GM12875 (cell line): ENCODE results near the gene STIM1.

Experiments used
- H3K4me3 ChIP-seq: one replicate; pipeline ENCODE4 v1.5.1; 2011; ENCODE audit warnings: low read depth, low read length, control low read depth
- TF ChIP-seq, protein P1 (sequence below): IDR thresholded peaks from 2 replicates; pipeline ENCODE4 v1.5.1; 2011; ENCODE audit warnings: low read depth, mild to moderate bottlenecking, control low read depth, inconsistent platforms, low read length, moderate library complexity, borderline replicate concordance; ENCODE audit not compliant: insufficient read depth

STIM1 gene

DNA sequence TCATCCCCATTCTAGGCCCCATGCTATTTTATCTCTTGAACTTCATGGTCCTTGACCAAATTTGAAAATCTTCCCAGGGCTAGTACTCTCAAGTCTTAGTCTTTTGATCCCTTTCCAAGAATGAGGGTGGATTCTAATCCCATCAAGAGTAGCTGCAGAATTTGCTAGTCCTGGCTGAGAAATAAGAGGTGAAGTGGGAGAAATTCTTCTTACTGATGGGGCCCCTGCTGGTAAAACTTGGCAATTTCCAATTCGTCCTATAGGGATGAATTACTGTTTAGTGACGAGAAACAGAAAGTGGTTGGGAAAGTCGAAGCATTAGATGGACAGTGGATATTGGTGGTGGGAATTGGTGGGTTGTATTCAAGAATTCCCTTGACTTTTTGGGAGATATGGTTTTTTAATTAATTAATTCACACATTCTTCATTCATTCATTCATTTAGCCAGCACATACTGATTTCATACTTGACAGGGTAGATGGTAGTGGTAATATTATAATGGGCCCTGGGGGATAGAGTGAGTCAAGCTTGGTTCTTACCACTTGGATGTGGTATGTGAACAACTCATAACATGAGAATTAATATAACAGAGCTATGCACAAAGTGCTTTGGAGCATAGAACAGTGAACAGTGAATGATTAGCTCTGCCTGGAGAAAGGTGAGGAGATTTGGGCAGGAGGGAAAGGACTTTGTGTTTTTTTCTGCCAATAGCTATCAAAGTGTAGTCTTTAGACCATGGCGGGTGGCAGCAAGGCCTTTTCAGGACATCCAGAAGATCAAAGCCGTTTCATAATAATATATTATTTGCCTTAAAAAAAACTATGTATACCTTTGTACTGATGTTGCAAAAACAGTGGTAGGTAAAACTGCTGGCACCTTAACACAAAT, 103.8 kb downstream of the STIM1 start:
- TF ChIP-seq, protein P1, sequence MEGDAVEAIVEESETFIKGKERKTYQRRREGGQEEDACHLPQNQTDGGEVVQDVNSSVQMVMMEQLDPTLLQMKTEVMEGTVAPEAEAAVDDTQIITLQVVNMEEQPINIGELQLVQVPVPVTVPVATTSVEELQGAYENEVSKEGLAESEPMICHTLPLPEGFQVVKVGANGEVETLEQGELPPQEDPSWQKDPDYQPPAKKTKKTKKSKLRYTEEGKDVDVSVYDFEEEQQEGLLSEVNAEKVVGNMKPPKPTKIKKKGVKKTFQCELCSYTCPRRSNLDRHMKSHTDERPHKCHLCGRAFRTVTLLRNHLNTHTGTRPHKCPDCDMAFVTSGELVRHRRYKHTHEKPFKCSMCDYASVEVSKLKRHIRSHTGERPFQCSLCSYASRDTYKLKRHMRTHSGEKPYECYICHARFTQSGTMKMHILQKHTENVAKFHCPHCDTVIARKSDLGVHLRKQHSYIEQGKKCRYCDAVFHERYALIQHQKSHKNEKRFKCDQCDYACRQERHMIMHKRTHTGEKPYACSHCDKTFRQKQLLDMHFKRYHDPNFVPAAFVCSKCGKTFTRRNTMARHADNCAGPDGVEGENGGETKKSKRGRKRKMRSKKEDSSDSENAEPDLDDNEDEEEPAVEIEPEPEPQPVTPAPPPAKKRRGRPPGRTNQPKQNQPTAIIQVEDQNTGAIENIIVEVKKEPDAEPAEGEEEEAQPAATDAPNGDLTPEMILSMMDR, result peak; percentile 6; the same call in 1 of the 2 replicates
- H3K4me3 ChIP-seq, result no peak overlapping the region

DNA sequence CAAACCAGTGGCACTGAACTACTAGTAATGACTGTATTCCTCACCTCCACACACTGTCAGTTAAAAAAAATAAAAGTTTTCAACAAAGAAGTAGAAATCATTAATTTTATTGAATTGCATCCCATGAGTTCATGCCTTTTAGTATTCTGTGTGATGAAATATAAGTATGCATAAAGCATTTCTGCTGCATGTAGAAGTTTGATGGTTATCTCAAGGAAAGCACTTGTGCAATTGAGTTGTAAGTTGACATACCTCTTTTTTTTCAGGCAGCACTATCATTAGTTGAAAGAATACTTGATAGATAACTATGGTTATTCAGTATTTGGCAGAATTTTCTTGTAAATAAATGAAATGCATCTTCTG, 104.4 kb downstream of the STIM1 start:
- no peak overlapping the region for H3K4me3 ChIP-seq
- TF ChIP-seq, protein P1, result no peak

DNA sequence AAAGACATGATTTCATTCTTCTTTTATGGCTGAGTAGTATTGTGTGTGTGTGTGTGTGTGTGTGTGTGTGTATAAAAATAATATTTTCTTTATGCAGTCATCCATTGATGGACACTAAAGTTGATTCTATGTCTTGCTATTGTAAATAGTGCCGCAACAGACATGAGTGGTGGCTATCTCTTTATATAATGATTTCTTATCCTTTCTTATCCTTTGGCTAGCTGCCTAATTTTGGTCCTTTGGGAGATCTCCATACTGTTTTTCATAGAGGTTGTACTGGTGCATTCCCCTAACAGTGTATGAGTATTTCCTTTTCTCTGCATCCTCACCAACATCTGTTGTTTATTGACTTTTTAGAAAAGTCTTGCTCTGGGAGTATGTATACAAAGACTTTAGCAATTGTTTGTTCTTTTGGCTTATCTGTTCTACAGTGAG, 107.0 kb downstream of the STIM1 start:
- TF ChIP-seq, protein P1, result no peak
- H3K4me3 ChIP-seq, result no peak overlapping the region

DNA sequence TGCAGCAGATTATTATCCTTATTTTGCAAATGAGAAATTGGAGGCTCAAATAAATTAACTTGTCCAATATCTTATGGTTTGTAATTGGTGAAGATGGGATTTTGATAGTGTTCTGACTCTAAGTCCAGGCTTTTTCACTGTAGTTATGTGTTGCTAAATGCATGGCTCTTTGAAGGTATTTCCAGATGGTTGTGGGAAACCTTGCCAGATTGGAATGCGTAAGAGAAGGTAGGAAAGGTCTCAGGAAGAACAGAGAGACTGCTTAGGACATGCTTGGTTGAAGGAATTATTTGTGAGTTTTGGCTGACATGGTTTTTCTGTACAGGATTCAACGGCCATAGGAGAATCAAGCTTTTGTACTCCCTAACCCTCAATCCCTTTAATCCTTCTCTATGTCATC, 108.6 kb downstream of the STIM1 start:
- H3K4me3 ChIP-seq, result no peak overlapping the region
- TF ChIP-seq, protein P1, result no peak

DNA sequence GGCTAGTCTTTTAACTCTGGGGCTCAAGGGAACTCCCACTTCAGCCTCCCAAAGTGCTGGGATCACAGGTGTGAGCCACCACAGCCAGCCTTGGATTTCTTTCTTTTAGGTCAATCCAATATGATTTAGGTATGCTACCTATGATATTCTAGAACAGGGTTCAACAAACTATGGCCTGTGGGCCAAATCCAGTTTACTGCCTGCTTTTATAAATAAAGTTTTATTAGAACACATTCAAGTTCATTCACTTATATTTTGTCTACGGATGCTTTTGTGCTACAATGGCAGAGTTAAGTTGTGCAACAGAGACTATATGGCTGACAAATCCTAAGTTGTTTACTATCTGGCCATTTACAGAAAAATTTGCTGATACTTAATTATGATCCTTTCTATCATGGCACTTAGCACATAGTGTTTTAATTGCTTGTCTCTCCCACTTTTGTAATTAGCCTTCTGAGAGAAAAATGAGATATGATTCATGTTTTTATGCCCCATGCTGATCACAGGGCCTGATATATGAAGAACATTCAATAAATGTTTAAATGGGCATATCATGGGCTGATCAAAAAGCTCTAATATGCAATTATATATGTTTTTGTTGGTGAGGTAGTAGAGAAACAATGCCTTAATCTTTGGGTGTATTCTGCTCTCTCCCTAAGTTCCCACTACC, 109.6 kb downstream of the STIM1 start:
- TF ChIP-seq, protein P1, result no peak
- H3K4me3 ChIP-seq, result no peak overlapping the region

DNA sequence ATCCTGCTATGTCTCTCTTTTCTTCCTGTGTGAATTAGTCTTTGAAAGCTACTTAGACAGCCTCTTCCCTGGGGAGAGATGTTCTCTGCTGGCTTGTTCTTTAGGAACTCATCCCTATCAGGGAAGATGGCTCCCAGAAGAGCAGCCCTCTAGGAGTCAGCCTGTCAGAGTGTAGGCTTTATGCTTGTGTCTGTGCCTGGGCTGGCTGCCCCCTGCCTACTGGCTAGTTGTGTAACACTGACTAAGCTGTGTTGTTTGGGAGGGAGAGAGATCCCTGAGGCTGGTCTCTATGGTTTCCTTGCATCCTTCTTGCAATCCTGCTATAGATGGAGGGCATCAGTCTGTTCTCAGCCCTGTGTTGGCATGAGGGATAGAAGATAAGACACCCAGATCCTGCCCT, 112.2 kb downstream of the STIM1 start:
- TF ChIP-seq, protein P1, result no peak
- no peak overlapping the region for H3K4me3 ChIP-seq
